ENCODE data around the gene PLCH1. TPM values are rescaled to one million over a fixed set of nuclear protein-coding genes. Genes with fewer than 3 reads are reported as not detected.
A peak's percentile ranks its signal among the peaks of the same experiment; 100 is the strongest.

Gene PLCH1
- total and polyA plus RNA-seq, 2 experiments from 2014 or later: 2.7 to 6.2 TPM

DNA sequence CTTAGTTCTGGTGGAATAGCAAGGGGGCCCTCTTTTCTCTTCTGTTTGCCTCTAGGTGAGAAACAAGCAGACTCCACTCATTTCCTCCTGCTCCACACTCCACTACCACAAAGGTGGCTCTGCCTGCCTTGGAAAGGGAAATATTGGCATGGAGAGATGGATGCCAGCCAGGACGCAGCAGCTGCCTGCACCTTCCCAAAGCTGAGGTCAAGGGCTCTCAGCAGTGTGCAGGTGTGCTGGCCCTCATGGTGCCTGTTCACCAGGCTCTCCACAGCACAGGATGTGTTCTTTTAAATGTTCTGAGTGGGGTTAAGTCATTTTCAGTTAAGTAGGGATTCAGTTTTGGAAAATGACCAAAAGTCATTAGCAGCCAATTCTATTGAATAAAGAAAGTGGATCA is 240.2 kb downstream of the PLCH1 start:
- no peaks in the 10 kb centered on the region for H3K4me1 ChIP-seq (ENCODE audit: low read depth)
- H3K4me3 ChIP-seq: no peak overlapping the region
- H3K27me3 ChIP-seq: no peaks in the 10 kb centered on the region
- no peak for DNase-seq (ENCODE audit: low read depth in 1 of 2, low spot score in 1 of 2)
- no peaks in the 10 kb centered on the region for H3K36me3 ChIP-seq
- no peak overlapping the region for H3K27ac ChIP-seq
- H3K9me3 ChIP-seq (ENCODE audit: low read depth): no peaks in the 10 kb centered on the region
- no peak for TF ChIP-seq CTCF (IDR thresholded peaks at IDR 0.05; ENCODE audit: low read depth, low read length)

GRCh38 chr3:155502630-155503029 is 242.2 kb downstream of the PLCH1 start:
- Histone ChIP-seq H3K36me3 (no peaks in the 10 kb centered on the region), H3K27me3 (no peaks in the 10 kb centered on the region), H3K27ac (no peak overlapping the region), H3K4me1 (ENCODE audit: low read depth) (no peaks in the 10 kb centered on the region), H3K9me3 (ENCODE audit: low read depth) (no peaks in the 10 kb centered on the region), H3K4me3 (no peak overlapping the region)
- DNase-seq (ENCODE audit: low read depth in 1 of 2, low spot score in 1 of 2): no peak
- TF ChIP-seq CTCF (IDR thresholded peaks at IDR 0.05; ENCODE audit: low read depth, low read length): no peak

DNA sequence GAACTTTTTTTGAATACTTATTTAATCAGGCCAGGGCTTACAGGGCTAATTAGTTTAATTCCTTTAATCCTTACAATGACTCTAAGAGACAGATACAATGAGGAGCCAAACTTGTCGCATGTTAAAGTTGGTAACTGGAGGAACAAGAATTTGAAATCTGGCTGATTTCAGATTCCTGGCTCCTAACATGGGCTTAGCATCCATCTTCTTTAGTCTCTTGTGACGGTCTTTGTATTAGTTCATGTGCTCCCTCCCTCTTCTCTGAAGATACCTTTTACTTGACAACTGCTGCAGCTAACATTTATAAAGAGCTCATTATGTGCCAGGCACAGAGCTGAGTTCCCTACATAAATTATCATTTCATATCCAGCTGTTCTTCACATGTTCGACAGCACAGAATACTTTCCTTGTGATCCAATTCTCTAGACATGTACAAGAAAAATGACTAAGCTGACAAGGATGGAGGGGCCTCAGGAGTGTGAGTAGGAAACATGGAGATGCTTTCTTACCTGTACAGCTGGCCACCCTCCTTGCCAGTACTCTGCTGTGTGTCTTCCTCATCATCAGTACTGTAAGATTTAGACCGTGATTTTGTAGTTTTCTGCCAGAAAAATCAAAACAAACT is 244.6 kb downstream of the PLCH1 start:
- DNase-seq (ENCODE audit: low read depth in 1 of 2, low spot score in 1 of 2): no peak
- no peak for TF ChIP-seq CTCF (IDR thresholded peaks at IDR 0.05; ENCODE audit: low read depth, low read length)

DNA sequence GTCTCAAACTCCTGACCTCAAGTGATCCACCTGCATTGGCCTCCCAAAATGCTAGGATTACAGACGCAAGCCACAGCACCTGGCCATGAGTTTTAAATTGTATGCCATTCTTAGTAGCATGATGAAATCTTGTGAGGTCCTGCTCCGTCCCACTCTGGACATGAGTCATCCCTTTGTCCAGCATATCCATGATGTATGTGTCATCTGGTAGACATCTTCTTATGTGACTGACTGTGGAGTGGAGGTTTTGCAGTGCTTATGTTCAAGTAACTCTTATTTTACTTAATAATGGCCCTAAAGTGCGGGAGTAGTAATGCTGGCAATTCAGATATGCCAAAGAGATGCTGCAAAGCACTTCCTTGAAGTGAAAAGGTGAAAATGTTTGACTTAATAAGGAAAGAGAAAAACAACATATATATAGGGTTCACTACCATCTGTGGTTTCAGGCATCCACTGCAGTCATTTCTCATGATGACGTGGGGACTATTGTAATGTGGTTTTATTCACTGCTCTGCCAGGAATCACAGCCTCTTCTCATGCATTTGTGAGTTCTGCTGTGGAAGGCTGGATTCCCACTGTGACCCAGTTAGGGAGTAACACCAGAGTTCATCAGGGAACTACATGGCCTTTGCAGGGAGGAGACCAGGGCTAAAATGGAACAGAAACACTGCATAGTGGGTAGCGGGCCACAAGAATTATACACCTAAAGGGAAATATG is 246.8 kb downstream of the PLCH1 start:
- Histone ChIP-seq H3K4me1 (ENCODE audit: low read depth) (no peaks in the 10 kb centered on the region), H3K4me3 (no peak overlapping the region), H3K27ac (no peak overlapping the region), H3K27me3 (no peaks in the 10 kb centered on the region), H3K36me3 (no peaks in the 10 kb centered on the region), H3K9me3 (ENCODE audit: low read depth) (no peaks in the 10 kb centered on the region)
- DNase-seq (ENCODE audit: low read depth in 1 of 2, low spot score in 1 of 2): peak in 1 of 2 donors; percentile 6
- no peak for TF ChIP-seq CTCF (IDR thresholded peaks at IDR 0.05; ENCODE audit: low read depth, low read length)

More for the DNA sequence above, 244.6 kb downstream of the PLCH1 start:
- H3K36me3 ChIP-seq: no peaks in the 10 kb centered on the region
- H3K9me3 ChIP-seq (ENCODE audit: low read depth): no peaks in the 10 kb centered on the region
- no peak overlapping the region for H3K27ac ChIP-seq
- no peaks in the 10 kb centered on the region for H3K27me3 ChIP-seq
- H3K4me3 ChIP-seq: no peak overlapping the region
- H3K4me1 ChIP-seq (ENCODE audit: low read depth): no peaks in the 10 kb centered on the region

DNA sequence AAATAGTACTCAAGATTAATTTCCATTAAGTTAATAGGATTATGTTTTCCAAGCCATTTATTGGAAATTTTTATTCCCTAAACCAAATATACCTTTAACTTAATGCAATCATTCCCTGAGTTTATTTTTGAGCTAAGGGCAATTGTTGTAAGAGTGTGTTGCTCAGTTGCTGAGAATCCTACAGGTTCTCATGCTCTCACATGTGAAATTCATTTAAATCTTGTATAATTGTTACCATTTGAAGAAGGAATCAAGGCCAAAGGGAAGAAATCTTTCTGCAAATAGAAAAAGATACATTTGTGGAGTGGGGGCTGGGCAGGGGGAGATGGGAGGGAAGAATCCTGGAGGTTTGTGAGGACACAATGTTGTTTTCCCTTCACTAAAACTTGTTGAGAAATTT is 248.7 kb downstream of the PLCH1 start:
- H3K4me1 ChIP-seq (ENCODE audit: low read depth): no peaks in the 10 kb centered on the region
- no peaks in the 10 kb centered on the region for H3K36me3 ChIP-seq
- H3K27me3 ChIP-seq: no peaks in the 10 kb centered on the region
- no peak for TF ChIP-seq CTCF (IDR thresholded peaks at IDR 0.05; ENCODE audit: low read depth, low read length)
- no peak for DNase-seq (ENCODE audit: low read depth in 1 of 2, low spot score in 1 of 2)
- no peak overlapping the region for H3K27ac ChIP-seq
- no peaks in the 10 kb centered on the region for H3K9me3 ChIP-seq (ENCODE audit: low read depth)
- no peak overlapping the region for H3K4me3 ChIP-seq
